Measurements from ENCODE around the gene CXCL14.
"Not testable (repeated sequence)": the region's sequence is repeated elsewhere in the genome, so short reads cannot be mapped to it uniquely, and the experiment has no call there.

Gene CXCL14

DNA sequence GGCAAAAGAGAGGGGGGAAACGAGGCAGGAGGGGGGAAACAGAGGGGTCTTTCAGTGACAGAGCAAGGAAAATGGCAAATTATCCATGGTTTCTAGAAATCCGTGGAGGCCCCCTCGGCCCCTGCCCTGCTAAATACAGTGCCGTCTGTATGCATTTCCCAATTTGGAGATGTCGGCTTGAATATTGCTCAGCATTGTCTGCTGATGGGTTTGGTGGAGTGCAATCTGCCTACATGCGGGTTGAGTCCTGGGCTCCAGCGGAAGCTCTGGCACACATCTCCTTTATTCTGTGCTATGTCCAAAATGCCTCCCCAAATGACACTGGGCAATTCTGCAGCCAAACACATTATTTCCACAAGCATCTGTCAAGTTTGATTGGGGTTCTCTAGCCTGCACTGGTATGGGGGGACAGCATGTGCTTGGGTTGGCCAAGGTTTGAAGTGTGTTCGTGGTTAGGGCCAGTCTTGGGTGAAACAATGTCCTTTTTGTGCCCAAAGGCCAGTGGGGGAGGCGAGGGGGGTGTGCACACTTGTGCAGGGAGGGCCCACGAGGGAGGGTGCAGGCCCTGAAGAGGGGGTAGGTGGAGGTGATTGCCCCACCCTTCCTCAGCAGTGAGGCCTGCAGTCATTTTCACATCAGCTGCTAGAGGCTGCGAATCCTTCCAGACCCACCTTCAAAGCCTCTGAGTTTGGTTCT, 36.8 kb downstream of the CXCL14 start:
- no peak for DNase-seq

- DNase-seq: no peak
Measured at GRCh38 chr5:135539430-135540005, 39.3 kb downstream of the CXCL14 start.

- no peak for DNase-seq
Measured at GRCh38 chr5:135538261-135538660, 40.5 kb downstream of the CXCL14 start.

DNA sequence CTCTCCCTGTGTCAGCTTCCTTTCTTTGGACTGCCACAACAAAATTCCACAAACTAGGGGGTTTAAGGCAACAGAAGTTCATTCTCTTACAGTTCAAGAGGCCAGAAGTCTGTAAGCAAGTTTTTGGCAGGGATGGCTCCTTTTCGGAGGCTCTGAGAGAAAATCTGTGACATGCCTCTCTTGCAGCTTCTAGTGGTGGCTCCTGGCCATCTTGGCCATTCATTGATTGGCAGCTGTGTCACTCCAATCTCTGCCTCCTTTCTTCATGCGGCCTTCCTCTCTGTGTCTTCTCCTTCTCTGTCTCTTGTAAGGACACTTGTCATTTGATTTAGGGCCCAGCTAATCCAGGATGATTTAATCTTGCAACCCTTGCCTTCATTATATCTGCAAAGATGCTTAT, 41.0 kb downstream of the CXCL14 start:
- no peak for DNase-seq

- DNase-seq: no peak
Measured at GRCh38 chr5:135537271-135537670, 41.5 kb downstream of the CXCL14 start.

GRCh38 chr5:135535820-135536801, 42.7 kb downstream of the CXCL14 start, which contains the start of gene NEUROG1:
Gene NEUROG1 (minus strand): TSS chr5:135535964. CDS start chr5:135535690, 274 bp downstream.
- peak; percentile 9 for DNase-seq

DNA sequence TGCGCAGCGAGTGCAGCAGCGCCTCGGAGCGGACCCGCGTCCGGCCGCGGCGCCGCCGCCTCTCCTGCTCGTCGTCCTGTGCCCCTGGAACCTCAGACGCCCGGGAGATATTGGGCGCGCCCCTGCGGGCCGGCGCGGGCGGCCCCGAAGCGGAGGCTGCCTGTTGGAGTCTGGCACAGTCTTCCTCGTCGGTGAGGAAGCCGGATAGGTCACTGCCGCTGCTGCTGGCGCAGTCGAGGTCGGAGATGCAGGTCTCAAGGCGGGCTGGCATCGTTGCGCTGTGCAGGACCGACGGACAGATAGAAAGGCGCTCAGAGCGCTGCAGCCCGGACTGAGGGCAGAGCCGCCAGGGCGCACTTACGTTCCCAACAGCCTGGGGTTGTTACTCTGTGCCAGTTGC, 43.4 kb downstream of the CXCL14 start:
- no peak for DNase-seq

DNA sequence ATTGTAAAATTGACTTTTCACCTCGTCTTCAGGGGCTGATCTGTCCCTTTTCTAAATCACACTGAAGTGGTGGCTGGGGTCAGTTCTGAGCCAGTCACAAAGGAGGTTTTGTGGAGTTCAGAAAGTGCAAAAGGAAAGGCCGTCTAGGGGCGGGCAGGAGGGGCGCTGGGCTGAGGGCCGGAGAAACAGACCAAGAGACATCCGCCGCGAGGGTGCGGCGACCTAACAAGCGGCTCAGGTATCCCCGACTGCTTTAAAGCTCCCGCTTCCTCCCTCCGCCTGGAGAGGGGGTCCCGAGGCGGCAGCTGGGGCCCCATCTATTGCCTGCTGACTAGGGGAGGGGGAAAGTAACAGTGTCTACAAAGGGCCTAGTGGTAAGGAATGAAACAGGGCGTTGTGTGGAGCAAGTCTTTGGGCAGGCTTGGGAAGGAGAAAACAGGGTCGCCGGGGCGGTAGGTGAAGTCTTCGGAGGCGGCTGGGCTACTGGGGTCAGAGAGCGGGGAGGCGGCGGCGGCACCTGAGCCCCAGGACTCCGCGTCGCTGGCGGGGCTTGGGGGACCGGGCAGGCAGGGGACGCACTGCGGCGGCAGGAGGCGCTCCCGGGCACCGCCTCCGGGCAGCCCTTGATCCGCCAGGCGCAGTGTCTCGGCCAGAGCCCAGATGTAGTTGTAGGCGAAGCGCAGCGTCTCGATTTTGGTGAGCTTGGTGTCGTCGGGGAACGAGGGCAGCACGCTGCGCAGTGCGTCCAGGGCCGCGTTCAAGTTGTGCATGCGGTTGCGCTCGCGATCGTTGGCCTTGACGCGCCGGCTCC, 44.0 kb downstream of the CXCL14 start:
- no peak for DNase-seq

DNA sequence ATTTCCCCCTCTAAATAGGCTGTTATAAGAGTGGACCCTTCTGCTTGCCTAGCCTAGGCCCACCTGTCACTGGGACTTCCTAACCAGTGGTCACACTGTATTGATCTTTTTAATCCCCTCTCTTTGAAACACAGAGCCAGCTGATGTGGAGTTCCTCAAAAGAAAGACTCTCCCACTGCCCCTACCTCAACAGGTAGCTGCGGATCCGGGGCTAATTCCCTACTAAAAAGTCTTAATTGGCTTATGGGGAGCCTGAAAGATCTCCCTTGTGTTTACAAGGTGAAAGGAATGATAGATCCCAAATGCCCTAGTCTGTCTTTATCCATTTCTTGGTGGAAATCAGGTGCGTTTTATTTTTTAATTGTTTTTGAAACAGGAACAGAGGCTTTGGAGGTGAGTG, 45.0 kb downstream of the CXCL14 start:
- no peak for DNase-seq

GRCh38 chr5:135533334-135533733, 45.5 kb downstream of the CXCL14 start:
- no peak for DNase-seq

DNA sequence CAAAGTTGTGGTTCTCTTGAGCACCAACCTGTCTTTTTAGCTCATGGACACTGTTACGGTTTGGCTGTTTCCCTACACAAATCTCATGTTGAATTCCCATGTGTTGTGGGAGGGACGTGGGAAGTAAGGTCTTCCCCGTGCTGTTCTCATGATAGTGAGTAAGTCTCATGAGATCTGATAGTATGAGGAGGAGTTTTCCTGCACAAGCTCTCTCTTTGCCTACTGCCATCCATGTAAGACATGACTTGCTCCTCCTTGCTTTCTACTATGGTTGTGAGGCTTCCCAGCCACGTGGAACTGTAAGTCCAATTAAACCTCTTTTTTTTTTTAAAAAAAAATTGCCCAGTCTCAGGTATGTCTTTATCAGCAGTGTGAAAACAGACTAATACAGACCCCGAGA, 49.2 kb downstream of the CXCL14 start:
- not testable (repeated sequence) for DNase-seq

GRCh38 chr5:135526924-135527323, 51.9 kb downstream of the CXCL14 start:
- DNase-seq: no peak

DNA sequence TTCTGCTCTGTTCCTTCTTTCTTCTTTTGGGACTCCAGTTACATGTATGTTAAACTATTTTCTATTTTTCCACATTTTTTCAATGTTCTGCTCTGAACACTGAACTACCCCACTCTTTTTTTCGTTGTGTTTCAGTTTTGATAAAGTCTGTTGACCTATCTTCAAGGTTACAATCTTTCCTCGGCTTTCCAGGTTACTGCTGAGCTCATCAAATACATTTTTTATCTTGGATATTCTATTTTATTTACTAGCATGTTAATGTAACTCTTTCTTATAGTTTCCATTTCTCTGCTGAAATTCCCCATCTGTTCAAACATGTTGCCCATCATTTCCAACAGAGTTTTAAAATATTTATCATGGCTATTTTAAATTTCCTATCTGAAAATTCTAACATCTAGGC, 56.8 kb downstream of the CXCL14 start:
- no peak for DNase-seq

Measured in NCI-H774 (cell line).